ENCODE data around the gene FOXL2NB. TPM values are rescaled to one million over a fixed set of nuclear protein-coding genes. Genes with fewer than 3 reads are reported as not detected.

Gene FOXL2NB
- total RNA-seq, 1 experiment from 2014 or later = 2.2 TPM

DNA sequence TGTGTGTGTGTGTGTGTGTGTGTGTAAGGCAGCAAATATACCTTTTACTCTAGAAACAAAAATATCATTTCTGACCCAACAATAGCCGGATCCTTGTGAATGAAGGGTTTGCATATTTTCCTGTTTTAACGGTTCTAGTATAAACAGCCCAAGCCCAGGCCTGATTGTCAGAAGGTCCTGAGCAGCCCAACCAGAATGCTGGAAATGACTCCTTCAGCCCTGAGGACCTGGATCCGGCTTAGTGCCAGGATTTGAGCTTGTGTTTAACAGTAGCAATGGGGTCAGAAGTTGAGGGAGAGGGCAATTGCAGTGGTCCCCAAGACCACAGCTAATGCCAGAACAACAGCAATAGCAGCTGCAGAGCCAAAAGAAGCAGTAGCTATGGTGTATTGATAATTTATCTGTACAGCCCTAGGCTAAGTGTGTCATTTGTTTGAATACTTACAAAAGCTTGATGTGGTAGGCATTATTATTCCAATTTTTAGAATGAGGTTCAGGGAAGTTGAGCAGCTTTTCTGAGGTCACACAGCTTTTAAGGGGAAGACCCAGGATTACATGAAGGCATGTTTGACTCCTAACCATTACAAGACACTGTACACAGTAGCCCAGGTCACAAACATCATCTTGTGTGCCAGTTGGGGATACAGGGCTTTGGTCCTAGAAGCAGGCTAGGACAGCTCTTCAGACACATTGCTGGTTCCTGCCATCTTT, 12.9 kb upstream of the FOXL2NB start:
- DNase-seq = no peak
- TF ChIP-seq, protein P1, sequence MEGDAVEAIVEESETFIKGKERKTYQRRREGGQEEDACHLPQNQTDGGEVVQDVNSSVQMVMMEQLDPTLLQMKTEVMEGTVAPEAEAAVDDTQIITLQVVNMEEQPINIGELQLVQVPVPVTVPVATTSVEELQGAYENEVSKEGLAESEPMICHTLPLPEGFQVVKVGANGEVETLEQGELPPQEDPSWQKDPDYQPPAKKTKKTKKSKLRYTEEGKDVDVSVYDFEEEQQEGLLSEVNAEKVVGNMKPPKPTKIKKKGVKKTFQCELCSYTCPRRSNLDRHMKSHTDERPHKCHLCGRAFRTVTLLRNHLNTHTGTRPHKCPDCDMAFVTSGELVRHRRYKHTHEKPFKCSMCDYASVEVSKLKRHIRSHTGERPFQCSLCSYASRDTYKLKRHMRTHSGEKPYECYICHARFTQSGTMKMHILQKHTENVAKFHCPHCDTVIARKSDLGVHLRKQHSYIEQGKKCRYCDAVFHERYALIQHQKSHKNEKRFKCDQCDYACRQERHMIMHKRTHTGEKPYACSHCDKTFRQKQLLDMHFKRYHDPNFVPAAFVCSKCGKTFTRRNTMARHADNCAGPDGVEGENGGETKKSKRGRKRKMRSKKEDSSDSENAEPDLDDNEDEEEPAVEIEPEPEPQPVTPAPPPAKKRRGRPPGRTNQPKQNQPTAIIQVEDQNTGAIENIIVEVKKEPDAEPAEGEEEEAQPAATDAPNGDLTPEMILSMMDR (IDR thresholded peaks at IDR 0.05; ENCODE audit: insufficient read depth in 1 of 2, low read depth in 1 of 2, low read length in 1 of 2, severe bottlenecking in 1 of 2, unreplicated experiment in 1 of 2) = no peak
- BruUV-seq (replicated peaks) = no TSS peak
- Histone ChIP-seq H3K4me3 (ENCODE audit: low read depth, low read length) (no peak overlapping the region), H3K36me3 (ENCODE audit: control insufficient read depth, insufficient read depth, low read length) (no peaks in the 10 kb centered on the region), H3K27me3 (replicated peaks; ENCODE audit: control insufficient read depth, insufficient read depth, low read length) (no peaks in the 10 kb centered on the region), H3K9me3 (no peaks in the 10 kb centered on the region), H3K4me1 (no peaks in the 10 kb centered on the region)
- no peaks in the 10 kb centered on the region for H3K4me1 Mint-ChIP-seq (ENCODE audit: low read depth, unreplicated experiment)
- CTCF ChIA-PET = interaction anchor here (1.7 to 2.7 kb wide), 2 partner anchors 11 to 18 kb away, joined by 4 to 14 read pairs; no protein-coding TSS in a partner anchor
- no peak overlapping the region for H3K27ac Mint-ChIP-seq (ENCODE audit: unreplicated experiment)
- H3K9me3 Mint-ChIP-seq (ENCODE audit: unreplicated experiment) = no peaks in the 10 kb centered on the region
- no peaks in the 10 kb centered on the region for H3K36me3 Mint-ChIP-seq (ENCODE audit: insufficient read depth, unreplicated experiment)
- POLR2A ChIA-PET = no interaction called here
- no peak overlapping the region for H3K4me3 Mint-ChIP-seq (ENCODE audit: unreplicated experiment)
- no peaks in the 10 kb centered on the region for H3K27me3 Mint-ChIP-seq (ENCODE audit: insufficient read depth, unreplicated experiment)
- intact Hi-C loops (cut with micrococcal nuclease; ENCODE audit: unreplicated experiment) = no loop called here

GRCh38 chr3:138935505-138935862, 11.5 kb upstream of the FOXL2NB start:
- Histone ChIP-seq H3K36me3 (ENCODE audit: control insufficient read depth, insufficient read depth, low read length) (no peaks in the 10 kb centered on the region), H3K4me3 (ENCODE audit: low read depth, low read length) (peak overlapping the region; percentile 60), H3K27me3 (replicated peaks; ENCODE audit: control insufficient read depth, insufficient read depth, low read length) (no peaks in the 10 kb centered on the region), H3K9me3 (no peaks in the 10 kb centered on the region), H3K4me1 (no peaks in the 10 kb centered on the region)
- ChIA-PET CTCF (interaction anchor here (0.7 to 1.5 kb wide), 22 partner anchors 9 to 493 kb away, joined by 3 to 20 read pairs (median 5); partner anchors contain the start of genes CEP70, FOXL2 and FOXL2NB), POLR2A (interaction anchor here (0.5 to 0.8 kb wide), 2 partner anchors 11 to 33 kb away, joined by 4 read pairs; partner anchors contain the start of genes FOXL2 and FOXL2NB)
- intact Hi-C loops (cut with micrococcal nuclease; ENCODE audit: unreplicated experiment) = no loop called here
- Mint-ChIP-seq H3K9me3 (ENCODE audit: unreplicated experiment) (no peaks in the 10 kb centered on the region), H3K4me3 (ENCODE audit: unreplicated experiment) (peak overlapping the region; percentile 92), H3K4me1 (ENCODE audit: low read depth, unreplicated experiment) (no peaks in the 10 kb centered on the region), H3K27me3 (ENCODE audit: insufficient read depth, unreplicated experiment) (no peaks in the 10 kb centered on the region), H3K27ac (ENCODE audit: unreplicated experiment) (peak overlapping the region; percentile 46), H3K36me3 (ENCODE audit: insufficient read depth, unreplicated experiment) (no peaks in the 10 kb centered on the region)
- TF ChIP-seq, protein P1 (IDR thresholded peaks at IDR 0.05; ENCODE audit: insufficient read depth in 1 of 2, low read depth in 1 of 2, low read length in 1 of 2, severe bottlenecking in 1 of 2, unreplicated experiment in 1 of 2) = no peak
- DNase-seq = no peak
- no TSS peak for BruUV-seq (replicated peaks)

- ChIA-PET CTCF (interaction anchor here (0.5 to 1.5 kb wide), 29 partner anchors 9 to 883 kb away, joined by 3 to 20 read pairs (median 5); partner anchors contain the start of genes CEP70, FOXL2 and FOXL2NB), POLR2A (interaction anchor here (0.5 to 0.8 kb wide), 5 partner anchors 11 to 1850 kb away, joined by 4 to 10 read pairs (median 5); partner anchors contain the start of genes FOXL2 and FOXL2NB)
- H3K4me1 ChIP-seq = no peaks in the 10 kb centered on the region
- DNase-seq = peak; percentile 66 to 88
- Mint-ChIP-seq H3K9me3 (ENCODE audit: unreplicated experiment) (no peaks in the 10 kb centered on the region), H3K4me3 (ENCODE audit: unreplicated experiment) (peak overlapping the region; percentile 92), H3K27ac (ENCODE audit: unreplicated experiment) (peak overlapping the region; percentile 46), H3K27me3 (ENCODE audit: insufficient read depth, unreplicated experiment) (no peaks in the 10 kb centered on the region), H3K36me3 (ENCODE audit: insufficient read depth, unreplicated experiment) (no peaks in the 10 kb centered on the region), H3K4me1 (ENCODE audit: low read depth, unreplicated experiment) (no peaks in the 10 kb centered on the region)
- TF ChIP-seq, protein P1 (IDR thresholded peaks at IDR 0.05; ENCODE audit: insufficient read depth in 1 of 2, low read depth in 1 of 2, low read length in 1 of 2, severe bottlenecking in 1 of 2, unreplicated experiment in 1 of 2) = peak; percentile 82 to 92
- no peaks in the 10 kb centered on the region for H3K36me3 ChIP-seq (ENCODE audit: control insufficient read depth, insufficient read depth, low read length)
- no peaks in the 10 kb centered on the region for H3K9me3 ChIP-seq
- H3K27me3 ChIP-seq (replicated peaks; ENCODE audit: control insufficient read depth, insufficient read depth, low read length) = no peaks in the 10 kb centered on the region
- intact Hi-C loops (cut with micrococcal nuclease; ENCODE audit: unreplicated experiment) = no loop called here
- no TSS peak for BruUV-seq (replicated peaks)
- peak overlapping the region; percentile 60 for H3K4me3 ChIP-seq (ENCODE audit: low read depth, low read length)
Measured at GRCh38 chr3:138935863-138936740, 10.9 kb upstream of the FOXL2NB start.
